B cell (primary cell): Measurements from ENCODE around the gene AGAP1. TPM values are rescaled to one million over a fixed set of nuclear protein-coding genes. Genes with fewer than 3 reads are reported as not detected.

Experiments
- ATAC-seq: fragments of 200-7000 bp; cut with Tn5 transposase; one replicate; pipeline ENCODE4 v1.10.0; 2021; ENCODE audit warnings: low read depth, mild to moderate bottlenecking, moderate number of reproducible peaks, moderate library complexity
- CTCF ChIA-PET: fragments of 350-600 bp; sonication (Branson Sonifier 250); formaldehyde crosslinking; loops from one replicate; lab custom pipeline; 2021; ENCODE audit warnings: antibody characterized with exemption, inconsistent platforms; lab: Charles Lee
- POLR2A ChIA-PET: fragments of 350-600 bp; sonication (Branson Sonifier 250); formaldehyde crosslinking; loops from one replicate; lab custom pipeline; 2021; ENCODE audit warnings: antibody characterized with exemption; lab: Charles Lee
- DNase-seq: peaks from one replicate; pipeline ENCODE4 v3.0.0; 2013
- H2AFZ ChIP-seq: 2 replicates; pipeline ENCODE4 v1.6.1; 2012; ENCODE audit warnings: mild to moderate bottlenecking, low read depth, low read length; ENCODE audit not compliant: insufficient read depth, poor library complexity, severe bottlenecking
- H3K27ac ChIP-seq, 2 donors: 1 replicate in 1 of 2; 2 replicates in 1 of 2; pipeline ENCODE4 v1.5.1; 2012 to 2013; ENCODE audit warnings: low read length in 2 of 2, mild to moderate bottlenecking in 2 of 2, moderate library complexity in 1 of 2
- H3K27me3 ChIP-seq, 4 experiments: fragments of 200-600 bp in 1 of 4; sonication (generic) in 1 of 4; replicated peaks in 1 of 4; 1 replicate in 2 of 4; 2 replicates in 2 of 4; pipeline versions ENCODE4 v1.6.1 to v1.7.0; 2013 to 2016; ENCODE audit warnings: low read length in 3 of 4, mild to moderate bottlenecking in 2 of 4, mixed read lengths in 1 of 4, moderate library complexity in 1 of 4; ENCODE audit not compliant: insufficient read depth in 4 of 4, control insufficient read depth in 3 of 4; ENCODE audit errors: control extremely low read depth in 1 of 4
- H3K36me3 ChIP-seq, 2 experiments: replicated peaks in 1 of 2; 1 replicate in 1 of 2; 2 replicates in 1 of 2; pipeline versions ENCODE4 v1.6.1 to v1.7.1; 2013; ENCODE audit warnings: low read length in 1 of 2; ENCODE audit not compliant: insufficient read depth in 2 of 2, control insufficient read depth in 1 of 2; ENCODE audit errors: control extremely low read depth in 1 of 2, extremely low read depth in 1 of 2
- H3K4me1 ChIP-seq, 2 donors: fragments of 200-600 bp in 1 of 2; sonication (generic) in 1 of 2; 1 replicate in 1 of 2; 2 replicates in 1 of 2; pipeline versions ENCODE4 v1.5.1 to v1.6.1; 2013 to 2017; ENCODE audit warnings: low read length in 2 of 2; ENCODE audit not compliant: control insufficient read depth in 2 of 2, insufficient read depth in 2 of 2
- H3K4me2 ChIP-seq: replicated peaks from 2 replicates; pipeline ENCODE3; 2012; ENCODE audit warnings: mild to moderate bottlenecking, low read depth, low read length; ENCODE audit not compliant: poor library complexity, severe bottlenecking
- H3K4me3 ChIP-seq, 5 experiments: fragments of 200-600 bp in 1 of 5; sonication (generic) in 1 of 5; 1 replicate in 3 of 5; 2 replicates in 2 of 5; pipeline versions ENCODE4 v1.5.1 to v1.7.0; 2011 to 2016; ENCODE audit warnings: low read length in 4 of 5, mild to moderate bottlenecking in 4 of 5, low read depth in 2 of 5, control low read depth in 1 of 5, moderate library complexity in 1 of 5; ENCODE audit not compliant: insufficient read depth in 1 of 5; ENCODE audit errors: control extremely low read depth in 1 of 5, extremely low read depth in 1 of 5
- H3K79me2 ChIP-seq: fragments of 200-600 bp; sonication (generic); one replicate; pipeline ENCODE4 v1.6.0; 2016; ENCODE audit warnings: low read length; ENCODE audit not compliant: control insufficient read depth, insufficient read depth
- H3K9ac ChIP-seq: fragments of 200-600 bp; sonication (generic); 2 replicates; pipeline ENCODE4 v1.6.1; 2017; ENCODE audit warnings: mild to moderate bottlenecking, low read length, moderate library complexity
- H3K9me3 ChIP-seq, 3 donors: one replicate each; pipeline versions ENCODE4 v1.6.1 to v1.7.1; 2013; ENCODE audit warnings: low read length in 2 of 3; ENCODE audit not compliant: control insufficient read depth in 2 of 3, insufficient read depth in 1 of 3; ENCODE audit errors: control extremely low read depth in 1 of 3
- H4K20me1 ChIP-seq: 2 replicates; pipeline ENCODE4 v1.6.0; 2012; ENCODE audit warnings: mild to moderate bottlenecking, low read length; ENCODE audit not compliant: insufficient read depth, control insufficient read depth, poor library complexity, severe bottlenecking
- H3K27ac Mint-ChIP-seq: one replicate; pipeline ENCODE4 v1.8.0; 2021; ENCODE audit warnings: mixed read lengths
- H3K27me3 Mint-ChIP-seq: one replicate; pipeline ENCODE4 v1.8.0; 2021; ENCODE audit warnings: mixed read lengths
- H3K4me1 Mint-ChIP-seq: one replicate; pipeline ENCODE4 v1.8.0; 2021; ENCODE audit warnings: mixed read lengths
- H3K4me3 Mint-ChIP-seq: one replicate; pipeline ENCODE4 v1.8.0; 2021; ENCODE audit warnings: mixed read lengths
- H3K9me3 Mint-ChIP-seq: one replicate; pipeline ENCODE4 v1.8.0; 2022; ENCODE audit warnings: mixed read lengths; ENCODE audit not compliant: insufficient read depth
- EZH2 ChIP-seq: IDR thresholded peaks from 2 replicates; pipeline ENCODE4 v1.6.1; 2012; ENCODE audit warnings: borderline replicate concordance, low read depth, mild to moderate bottlenecking, moderate library complexity, low read length; ENCODE audit not compliant: insufficient read depth, poor library complexity, severe bottlenecking
- WGBS: methylation state at CpG from one replicate; pipeline ENCODE4 v1.1.5; 2013; ENCODE audit warnings: missing lambda C conversion rate; ENCODE audit not compliant: insufficient coverage; 5-methylcytosine and 5-hydroxymethylcytosine counted together
- intact Hi-C: fragments of 100-400 bp; cut with micrococcal nuclease; formaldehyde crosslinking; loops from one replicate; pipeline ENCODE4 v1.10.0; 2022
- polyA plus RNA-seq: library from polyadenylated mRNA; depleted of rRNA; stranded (reverse); fragments of >200 nt; gene quantifications from 2 replicates; pipeline ENCODE4 v1.2.3, GENCODE V29; 2012
- total RNA-seq, 2 donors: library from RNA; stranded (reverse); fragments of 120-200 nt in 1 of 2; gene quantifications; 1 replicate in 1 of 2; 2 replicates in 1 of 2; pipeline versions ENCODE4 v1.2.3 to v1.2.4, GENCODE V29; 2013 to 2022
- TF ChIP-seq, protein P1 (sequence below): fragments of 200-600 bp; IDR thresholded peaks from one replicate; pipeline ENCODE4 v1.8.0; 2022; ENCODE audit warnings: antibody characterized with exemption, mild to moderate bottlenecking

Gene AGAP1
- total and polyA plus RNA-seq, 2 donors (not counting 1 experiment from before 2014, with no cell fraction given) = 0.01 TPM; not detected in 1

DNA sequence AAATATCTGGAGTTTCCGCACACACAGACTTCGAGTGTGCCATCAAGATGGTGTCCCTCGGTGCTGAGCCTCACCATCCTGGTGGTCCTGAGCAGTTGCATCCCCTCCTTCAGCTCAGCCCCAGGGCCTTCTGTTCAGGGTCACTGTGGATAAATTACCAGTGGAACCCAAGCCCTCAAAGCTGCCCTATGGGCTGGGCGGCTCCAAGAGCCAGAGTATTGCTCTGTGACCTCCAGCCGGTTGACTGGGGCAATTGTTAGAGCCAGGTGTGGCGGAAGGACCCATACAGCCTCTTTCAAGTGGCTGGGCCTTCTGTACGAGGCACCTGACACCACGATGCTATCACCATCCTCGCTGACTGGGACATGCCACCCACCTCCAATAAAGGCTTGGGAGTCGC, 458.9 kb downstream of the AGAP1 start:
- H3K4me3 Mint-ChIP-seq = no peak overlapping the region
- no peaks in the 10 kb centered on the region for H3K4me1 ChIP-seq
- DNase-seq (no peak), ATAC-seq (no peak)
- TF ChIP-seq, protein P1, sequence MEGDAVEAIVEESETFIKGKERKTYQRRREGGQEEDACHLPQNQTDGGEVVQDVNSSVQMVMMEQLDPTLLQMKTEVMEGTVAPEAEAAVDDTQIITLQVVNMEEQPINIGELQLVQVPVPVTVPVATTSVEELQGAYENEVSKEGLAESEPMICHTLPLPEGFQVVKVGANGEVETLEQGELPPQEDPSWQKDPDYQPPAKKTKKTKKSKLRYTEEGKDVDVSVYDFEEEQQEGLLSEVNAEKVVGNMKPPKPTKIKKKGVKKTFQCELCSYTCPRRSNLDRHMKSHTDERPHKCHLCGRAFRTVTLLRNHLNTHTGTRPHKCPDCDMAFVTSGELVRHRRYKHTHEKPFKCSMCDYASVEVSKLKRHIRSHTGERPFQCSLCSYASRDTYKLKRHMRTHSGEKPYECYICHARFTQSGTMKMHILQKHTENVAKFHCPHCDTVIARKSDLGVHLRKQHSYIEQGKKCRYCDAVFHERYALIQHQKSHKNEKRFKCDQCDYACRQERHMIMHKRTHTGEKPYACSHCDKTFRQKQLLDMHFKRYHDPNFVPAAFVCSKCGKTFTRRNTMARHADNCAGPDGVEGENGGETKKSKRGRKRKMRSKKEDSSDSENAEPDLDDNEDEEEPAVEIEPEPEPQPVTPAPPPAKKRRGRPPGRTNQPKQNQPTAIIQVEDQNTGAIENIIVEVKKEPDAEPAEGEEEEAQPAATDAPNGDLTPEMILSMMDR = no peak
- no peak for TF ChIP-seq EZH2
- H4K20me1 ChIP-seq = no peaks in the 10 kb centered on the region
- H3K27me3 Mint-ChIP-seq = peaks cover 17% of the 10 kb centered on the region
- H3K27ac Mint-ChIP-seq = no peak overlapping the region
- intact Hi-C loops = no loop called here
- no peaks in the 10 kb centered on the region for H3K36me3 ChIP-seq
- POLR2A ChIA-PET = no interaction called here
- 89% methylated on average over 6 of the region's 10 CpGs for WGBS
- H3K9me3 Mint-ChIP-seq = no peaks in the 10 kb centered on the region
- no peak overlapping the region for H2AFZ ChIP-seq
- H3K4me2 ChIP-seq = no peak overlapping the region
- no peak overlapping the region for H3K27ac ChIP-seq
- no peaks in the 10 kb centered on the region for H3K27me3 ChIP-seq
- no peak overlapping the region for H3K4me3 ChIP-seq
- H3K79me2 ChIP-seq = no peaks in the 10 kb centered on the region
- H3K9ac ChIP-seq = no peak overlapping the region
- CTCF ChIA-PET = no interaction called here
- peaks cover 0 to 8% (median 0%) of the 10 kb centered on the region in 3 donors for H3K9me3 ChIP-seq
- H3K4me1 Mint-ChIP-seq = no peaks in the 10 kb centered on the region

GRCh38 chr2:235954281-235954680, 460.4 kb downstream of the AGAP1 start:
- no peaks in the 10 kb centered on the region for H3K79me2 ChIP-seq
- no peak overlapping the region for H3K4me3 Mint-ChIP-seq
- H3K4me3 ChIP-seq = no peak overlapping the region
- DNase-seq (no peak), ATAC-seq (no peak)
- H3K4me1 ChIP-seq = no peaks in the 10 kb centered on the region
- no peak overlapping the region for H3K27ac ChIP-seq
- H2AFZ ChIP-seq = no peak overlapping the region
- H3K9me3 Mint-ChIP-seq = no peaks in the 10 kb centered on the region
- peaks cover 0 to 6% (median 0%) of the 10 kb centered on the region in 3 donors for H3K9me3 ChIP-seq
- 88% methylated on average over 2 of the region's 10 CpGs for WGBS
- H3K36me3 ChIP-seq = no peaks in the 10 kb centered on the region
- H3K4me2 ChIP-seq = no peak overlapping the region
- POLR2A ChIA-PET = no interaction called here
- no peak overlapping the region for H3K27ac Mint-ChIP-seq
- no peak for TF ChIP-seq EZH2
- TF ChIP-seq, protein P1 = no peak
- H3K4me1 Mint-ChIP-seq = no peaks in the 10 kb centered on the region
- CTCF ChIA-PET = no interaction called here
- H3K27me3 ChIP-seq = no peaks in the 10 kb centered on the region
- H3K9ac ChIP-seq = no peak overlapping the region
- intact Hi-C loops = no loop called here
- H4K20me1 ChIP-seq = no peaks in the 10 kb centered on the region
- peaks cover 16% of the 10 kb centered on the region for H3K27me3 Mint-ChIP-seq
